PC-9 (cell line): Measurements from ENCODE around the gene ACADS. TPM values are rescaled to one million over a fixed set of nuclear protein-coding genes. Genes with fewer than 3 reads are reported as not detected.

ENCODE experiments used
- BruUV-seq: library from RNA; stranded (reverse); fragments of 400-500 nt; replicated peaks from 2 replicates; lab custom pipeline; 2021; lab: Mats Ljungman, UMichigan
- CTCF ChIA-PET: fragments of 300-600 bp; sonication (Branson Sonifier 250); formaldehyde crosslinking; loops from one replicate; lab custom pipeline; 2022; ENCODE audit warnings: antibody characterized with exemption; lab: Charles Lee
- POLR2A ChIA-PET: fragments of 300-600 bp; sonication (Branson Sonifier 250); formaldehyde crosslinking; loops from one replicate; lab custom pipeline; 2022; ENCODE audit warnings: antibody characterized with exemption; ENCODE audit not compliant: unreplicated experiment; lab: Charles Lee
- DNase-seq, 2 experiments: peaks; one replicate each; pipeline versions ENCODE4 v3.0.0 to v3.0.0-alpha.2; 2015 to 2022; ENCODE audit warnings: mixed read lengths in 1 of 2
- H2AFZ ChIP-seq: fragments of 200-600 bp; sonication (generic); 2 replicates; pipeline ENCODE4 v1.8.1; 2017; ENCODE audit warnings: antibody characterized with exemption
- H3F3A ChIP-seq: fragments of 200-600 bp; sonication (generic); 2 replicates; pipeline ENCODE4 v1.8.1; 2017; ENCODE audit warnings: antibody characterized with exemption, mild to moderate bottlenecking, low read depth; ENCODE audit not compliant: insufficient read depth
- H3K27ac ChIP-seq: fragments of 200-600 bp; sonication (generic); 2 replicates; pipeline ENCODE4 v1.6.1; 2016; ENCODE audit warnings: mixed run types
- H3K27me3 ChIP-seq: fragments of 200-600 bp; sonication (generic); 2 replicates; pipeline ENCODE4 v1.6.1; 2016; ENCODE audit warnings: low read depth, mixed run types; ENCODE audit not compliant: insufficient read depth
- H3K36me3 ChIP-seq: fragments of 200-600 bp; sonication (generic); 2 replicates; pipeline ENCODE4 v1.6.1; 2016; ENCODE audit warnings: low read depth, mixed run types
- H3K4me1 ChIP-seq: fragments of 200-600 bp; sonication (generic); replicated peaks from 2 replicates; pipeline ENCODE4 v1.6.1; 2016; ENCODE audit warnings: mixed run types; ENCODE audit not compliant: insufficient read depth
- H3K4me2 ChIP-seq: fragments of 200-600 bp; sonication (generic); 2 replicates; pipeline ENCODE4 v1.6.1; 2017; ENCODE audit warnings: mixed run types
- H3K4me3 ChIP-seq: fragments of 200-600 bp; sonication (generic); 2 replicates; pipeline ENCODE4 v1.6.1; 2016; ENCODE audit warnings: mixed run types
- H3K79me2 ChIP-seq: fragments of 200-600 bp; sonication (generic); 2 replicates; pipeline ENCODE4 v1.6.1; 2017; ENCODE audit warnings: low read depth, mixed run types
- H3K9me2 ChIP-seq: fragments of 200-600 bp; sonication (generic); 2 replicates; pipeline ENCODE4 v1.8.1; 2017; ENCODE audit warnings: mild to moderate bottlenecking; ENCODE audit not compliant: insufficient read depth
- H3K9me3 ChIP-seq: fragments of 200-600 bp; sonication (generic); 2 replicates; pipeline ENCODE4 v1.8.1; 2016; ENCODE audit warnings: low read depth; ENCODE audit not compliant: insufficient read depth
- H4K20me1 ChIP-seq: fragments of 200-600 bp; sonication (generic); 2 replicates; pipeline ENCODE4 v1.8.1; 2017; ENCODE audit not compliant: insufficient read depth
- EZH2 ChIP-seq: fragments of 200-600 bp; sonication (generic); IDR thresholded peaks from 2 replicates; pipeline ENCODE4 v1.8.0; 2017; ENCODE audit warnings: antibody characterized with exemption, low read depth
- intact Hi-C: fragments of 100-400 bp; cut with micrococcal nuclease; formaldehyde crosslinking; loops from one replicate; pipeline ENCODE4 v1.10.0; 2022; ENCODE audit not compliant: unreplicated experiment
- total RNA-seq: library from RNA; stranded (reverse); gene quantifications from 2 replicates; pipeline ENCODE4 v1.2.3, GENCODE V29; 2021
- TF ChIP-seq, protein P1 (sequence below): fragments of 200-600 bp; sonication (generic); conservative IDR thresholded peaks from 2 replicates; pipeline ENCODE4 v1.6.1; 2017; ENCODE audit warnings: mixed run types, antibody characterized with exemption, mild to moderate bottlenecking, moderate library complexity

The ACADS gene
- total RNA-seq, 1 experiment from 2014 or later: 8.2 TPM

DNA sequence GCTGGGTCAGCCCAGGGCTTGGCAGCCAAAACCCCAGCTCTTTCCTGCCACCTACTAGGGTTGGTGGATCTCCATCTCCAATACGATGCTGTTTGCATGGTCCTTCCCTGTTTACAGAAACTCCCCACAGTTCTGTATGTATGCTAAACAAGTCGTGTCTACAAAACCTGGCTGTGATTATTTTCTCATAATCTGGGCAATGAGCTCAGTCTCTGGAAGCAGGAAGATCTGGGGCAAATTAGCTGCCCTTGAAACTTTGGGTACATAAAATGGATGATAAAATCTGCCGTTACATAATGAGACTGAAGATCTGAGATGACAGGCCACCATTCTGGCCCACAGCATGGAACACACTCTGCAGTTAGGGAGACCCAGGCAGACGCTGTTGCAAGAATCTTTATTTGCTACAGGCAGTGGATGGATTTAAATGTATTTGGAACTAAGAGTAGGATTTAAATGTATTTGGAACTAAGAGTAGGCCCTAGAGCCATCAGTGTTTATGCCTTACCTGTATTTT is 31.7 kb downstream of the ACADS start:
- intact Hi-C loops: no loop called here
- H3K36me3 ChIP-seq: no peaks in the 10 kb centered on the region
- no peaks in the 10 kb centered on the region for H3K9me3 ChIP-seq
- no peak overlapping the region for H3K27ac ChIP-seq
- no peak overlapping the region for H3K4me2 ChIP-seq
- ChIA-PET CTCF (interaction anchor here (0.6 kb wide), 1 partner anchor 107 kb away, joined by 5 read pairs; no protein-coding TSS in a partner anchor), POLR2A (no interaction called here)
- H3K79me2 ChIP-seq: no peaks in the 10 kb centered on the region
- no peaks in the 10 kb centered on the region for H3F3A ChIP-seq
- BruUV-seq: no TSS peak
- H3K27me3 ChIP-seq: no peaks in the 10 kb centered on the region
- no peak for DNase-seq
- no peaks in the 10 kb centered on the region for H4K20me1 ChIP-seq
- no peaks in the 10 kb centered on the region for H3K4me1 ChIP-seq
- no peaks in the 10 kb centered on the region for H3K9me2 ChIP-seq
- H3K4me3 ChIP-seq: no peak overlapping the region
- TF ChIP-seq, protein P1, sequence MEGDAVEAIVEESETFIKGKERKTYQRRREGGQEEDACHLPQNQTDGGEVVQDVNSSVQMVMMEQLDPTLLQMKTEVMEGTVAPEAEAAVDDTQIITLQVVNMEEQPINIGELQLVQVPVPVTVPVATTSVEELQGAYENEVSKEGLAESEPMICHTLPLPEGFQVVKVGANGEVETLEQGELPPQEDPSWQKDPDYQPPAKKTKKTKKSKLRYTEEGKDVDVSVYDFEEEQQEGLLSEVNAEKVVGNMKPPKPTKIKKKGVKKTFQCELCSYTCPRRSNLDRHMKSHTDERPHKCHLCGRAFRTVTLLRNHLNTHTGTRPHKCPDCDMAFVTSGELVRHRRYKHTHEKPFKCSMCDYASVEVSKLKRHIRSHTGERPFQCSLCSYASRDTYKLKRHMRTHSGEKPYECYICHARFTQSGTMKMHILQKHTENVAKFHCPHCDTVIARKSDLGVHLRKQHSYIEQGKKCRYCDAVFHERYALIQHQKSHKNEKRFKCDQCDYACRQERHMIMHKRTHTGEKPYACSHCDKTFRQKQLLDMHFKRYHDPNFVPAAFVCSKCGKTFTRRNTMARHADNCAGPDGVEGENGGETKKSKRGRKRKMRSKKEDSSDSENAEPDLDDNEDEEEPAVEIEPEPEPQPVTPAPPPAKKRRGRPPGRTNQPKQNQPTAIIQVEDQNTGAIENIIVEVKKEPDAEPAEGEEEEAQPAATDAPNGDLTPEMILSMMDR: no peak
- no peak for TF ChIP-seq EZH2
- no peak overlapping the region for H2AFZ ChIP-seq

DNA sequence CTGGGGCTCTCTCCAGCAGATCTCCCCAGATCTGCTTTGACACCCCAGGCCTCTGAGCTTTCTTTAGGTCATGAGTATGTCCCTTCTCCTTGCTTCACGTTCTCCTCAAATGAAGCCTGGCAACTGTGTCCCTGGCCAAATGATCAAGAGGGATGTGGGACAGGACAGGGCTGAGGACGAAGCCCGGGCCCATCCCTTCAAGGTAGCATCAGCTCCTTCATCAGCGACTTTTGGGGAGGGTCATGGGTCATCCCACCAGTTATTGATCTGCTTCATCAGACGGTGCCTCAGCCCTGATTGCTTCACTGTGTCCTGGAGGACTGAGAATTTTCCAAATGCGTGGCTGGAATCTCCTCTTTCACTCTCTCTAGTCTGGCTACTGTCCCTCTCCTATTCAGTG is 32.3 kb downstream of the ACADS start:
- ChIA-PET CTCF (no interaction called here), POLR2A (no interaction called here)
- H3F3A ChIP-seq: no peaks in the 10 kb centered on the region
- H3K4me3 ChIP-seq: no peak overlapping the region
- H3K79me2 ChIP-seq: no peaks in the 10 kb centered on the region
- no peaks in the 10 kb centered on the region for H3K36me3 ChIP-seq
- no peaks in the 10 kb centered on the region for H4K20me1 ChIP-seq
- no peak overlapping the region for H3K27ac ChIP-seq
- intact Hi-C loops: no loop called here
- no peaks in the 10 kb centered on the region for H3K9me3 ChIP-seq
- BruUV-seq: no TSS peak
- TF ChIP-seq, protein P1: no peak
- TF ChIP-seq EZH2: no peak
- no peak overlapping the region for H3K4me2 ChIP-seq
- no peaks in the 10 kb centered on the region for H3K9me2 ChIP-seq
- H3K4me1 ChIP-seq: no peaks in the 10 kb centered on the region
- DNase-seq: no peak
- no peak overlapping the region for H2AFZ ChIP-seq
- H3K27me3 ChIP-seq: no peaks in the 10 kb centered on the region

DNA sequence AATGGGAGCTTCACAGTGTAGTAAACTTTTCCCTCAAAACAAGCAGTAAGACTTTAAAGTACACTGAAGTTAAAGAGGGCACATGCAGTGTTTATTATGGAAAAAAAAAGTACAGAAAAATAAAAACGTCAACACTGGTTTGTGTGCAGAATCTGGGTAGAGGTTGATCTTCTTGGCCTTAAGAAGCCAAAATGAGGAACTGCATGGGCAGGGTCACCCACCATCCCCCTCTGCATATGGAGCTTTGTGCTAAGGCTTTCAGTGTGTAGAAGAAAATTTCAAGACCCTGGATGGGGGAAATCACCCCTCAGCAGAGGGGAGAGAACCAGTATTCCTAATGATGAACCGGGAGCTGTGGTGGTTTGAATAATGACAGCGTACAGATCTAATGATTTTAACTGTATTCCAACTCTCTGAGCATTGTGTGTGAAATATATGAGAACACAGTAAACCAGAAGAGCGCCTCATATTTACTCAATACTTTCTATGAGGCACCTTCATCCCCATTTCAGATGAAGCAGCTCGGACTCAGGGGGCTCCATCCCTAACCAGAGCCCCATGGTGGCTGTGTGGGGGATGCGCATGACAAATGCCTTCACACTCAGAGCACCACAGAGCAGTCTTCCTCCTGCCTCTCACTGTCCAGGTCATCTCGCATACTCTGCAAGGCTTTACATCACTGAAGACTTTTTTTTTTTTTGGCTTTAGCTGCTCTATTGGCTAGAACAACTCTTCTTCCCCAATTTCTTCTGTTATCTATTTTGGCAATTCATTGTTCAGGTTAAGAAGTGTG is 33.4 kb downstream of the ACADS start:
- Histone ChIP-seq H3K4me1 (no peaks in the 10 kb centered on the region), H3K4me2 (no peak overlapping the region), H2AFZ (no peak overlapping the region), H3F3A (no peaks in the 10 kb centered on the region), H3K27me3 (no peaks in the 10 kb centered on the region), H3K79me2 (no peaks in the 10 kb centered on the region), H3K27ac (no peak overlapping the region), H3K9me2 (no peaks in the 10 kb centered on the region), H3K36me3 (no peaks in the 10 kb centered on the region), H3K9me3 (no peaks in the 10 kb centered on the region), H4K20me1 (no peaks in the 10 kb centered on the region), H3K4me3 (no peak overlapping the region)
- ChIA-PET CTCF (interaction anchor here (0.5 to 0.6 kb wide), 2 partner anchors 144 to 156 kb away, joined by 4 to 5 read pairs; no protein-coding TSS in a partner anchor), POLR2A (no interaction called here)
- TF ChIP-seq, protein P1: no peak
- no peak for TF ChIP-seq EZH2
- BruUV-seq: no TSS peak
- no peak for DNase-seq
- intact Hi-C loops: no loop called here
